AML-193 (cell line): ENCODE results near the gene TMBIM6.
"Not testable (repeated sequence)": the region's sequence is repeated elsewhere in the genome, so short reads cannot be mapped to it uniquely, and the experiment has no call there.

ENCODE experiments used
- DNase-seq, 2 experiments: peaks; one replicate each; lab custom pipeline; 2025; lab: John Stamatoyannopoulos, UW

TMBIM6 gene

GRCh38 chr12:49728446-49728845, 12.9 kb upstream of the TMBIM6 start:
- no peak for DNase-seq

GRCh38 chr12:49730050-49730449, 11.3 kb upstream of the TMBIM6 start:
- no peak for DNase-seq

- no peak for DNase-seq
Measured at GRCh38 chr12:49730568-49731101, 10.7 kb upstream of the TMBIM6 start.

GRCh38 chr12:49733219-49734017, 7.9 kb upstream of the TMBIM6 start:
- DNase-seq: no peak

- DNase-seq: not testable (repeated sequence)
Measured at GRCh38 chr12:49734900-49735299, 6.5 kb upstream of the TMBIM6 start.

GRCh38 chr12:49738721-49739120, 2.6 kb upstream of the TMBIM6 start:
- DNase-seq: not testable (repeated sequence)

GRCh38 chr12:49740277-49740676, 1.1 kb upstream of the TMBIM6 start:
- not testable (repeated sequence) for DNase-seq

- DNase-seq: peak; percentile 86 to 88
Measured at GRCh38 chr12:49741882-49742620, 694 bp downstream of the TMBIM6 start.

- DNase-seq: no peak
Measured at GRCh38 chr12:49744363-49744885, 3.1 kb downstream of the TMBIM6 start.

- DNase-seq: no peak
Measured at GRCh38 chr12:49748306-49748705, 6.9 kb downstream of the TMBIM6 start.

GRCh38 chr12:49748800-49749199, 7.4 kb downstream of the TMBIM6 start:
- no peak for DNase-seq

GRCh38 chr12:49750027-49750995, 9.0 kb downstream of the TMBIM6 start:
- DNase-seq: peak; percentile 80 to 81

GRCh38 chr12:49750996-49751393, 9.6 kb downstream of the TMBIM6 start:
- DNase-seq: no peak

- DNase-seq: no peak
Measured at GRCh38 chr12:49761677-49762467, 20.5 kb downstream of the TMBIM6 start.

- DNase-seq: no peak
Measured at GRCh38 chr12:49762468-49762847, 21.1 kb downstream of the TMBIM6 start.

- peak; percentile 4 to 42 for DNase-seq
Measured at GRCh38 chr12:49763006-49763591, 21.7 kb downstream of the TMBIM6 start.

- DNase-seq: no peak
Measured at GRCh38 chr12:49764126-49764525, 22.8 kb downstream of the TMBIM6 start.

GRCh38 chr12:49766115-49766455, 24.7 kb downstream of the TMBIM6 start:
- DNase-seq: no peak

GRCh38 chr12:49767333-49767732, 26.0 kb downstream of the TMBIM6 start:
- DNase-seq: no peak

- DNase-seq: not testable (repeated sequence)
Measured at GRCh38 chr12:49773102-49773501, 31.7 kb downstream of the TMBIM6 start.
